HG03571 (cell line): ENCODE data around the gene GNAI1.

Experiments
- ATAC-seq: cut with Tn5 transposase; IDR thresholded peaks from one replicate; pipeline ENCODE4 v1.9.1; 2021; ENCODE audit not compliant: unreplicated experiment

GNAI1 gene

GRCh38 chr7:80244206-80244916 lies 109.7 kb downstream of the GNAI1 start:
- no peak for ATAC-seq

GRCh38 chr7:80247144-80247543 lies 112.5 kb downstream of the GNAI1 start:
- no peak for ATAC-seq

- no peak for ATAC-seq
Observed at GRCh38 chr7:80247891-80248290, 113.3 kb downstream of the GNAI1 start.

GRCh38 chr7:80249184-80249583 lies 114.6 kb downstream of the GNAI1 start:
- ATAC-seq = no peak

GRCh38 chr7:80249619-80250295 lies 115.1 kb downstream of the GNAI1 start:
- no peak for ATAC-seq

GRCh38 chr7:80253237-80253636 lies 118.6 kb downstream of the GNAI1 start:
- no peak for ATAC-seq

- no peak for ATAC-seq
Observed at GRCh38 chr7:80253653-80254052, 119.0 kb downstream of the GNAI1 start.

GRCh38 chr7:80255656-80256055 lies 121.0 kb downstream of the GNAI1 start:
- ATAC-seq = no peak

- ATAC-seq = no peak
Observed at GRCh38 chr7:80257756-80258155, 123.1 kb downstream of the GNAI1 start.

- no peak for ATAC-seq
Observed at GRCh38 chr7:80260606-80261005, 126.0 kb downstream of the GNAI1 start.

- no peak for ATAC-seq
Observed at GRCh38 chr7:80263333-80263732, 128.7 kb downstream of the GNAI1 start.

- no peak for ATAC-seq
Observed at GRCh38 chr7:80263821-80264220, 129.2 kb downstream of the GNAI1 start.

GRCh38 chr7:80264769-80265495 lies 130.3 kb downstream of the GNAI1 start:
- no peak for ATAC-seq

GRCh38 chr7:80272560-80273239 lies 138.1 kb downstream of the GNAI1 start:
- ATAC-seq = no peak

GRCh38 chr7:80273327-80273726 lies 138.7 kb downstream of the GNAI1 start:
- no peak for ATAC-seq

GRCh38 chr7:80275192-80275605 lies 140.6 kb downstream of the GNAI1 start:
- no peak for ATAC-seq
